Peyer's patch (tissue), 4 donors: Measurements from ENCODE around the gene CTF1.

Source experiments
- CTCF ChIP-seq, 6 experiments: fragments of 450-650 bp in 4 of 6; fragments of 200-600 bp in 2 of 6; sonication (generic) in 1 of 6; IDR thresholded peaks; one replicate each; pipeline ENCODE4 v1.5.1; 2017 to 2019; ENCODE audit warnings: antibody characterized with exemption in 6 of 6, mild to moderate bottlenecking in 3 of 6, moderate library complexity in 1 of 6
- POLR2A ChIP-seq, 2 donors: fragments of 450-650 bp; IDR thresholded peaks; one replicate each; pipeline ENCODE4 v1.5.1; 2017; ENCODE audit warnings: antibody characterized with exemption in 2 of 2, mild to moderate bottlenecking in 2 of 2, moderate library complexity in 2 of 2

- TF ChIP-seq POLR2A (IDR thresholded peaks at IDR 0.05) (no peak), CTCF (IDR thresholded peaks at IDR 0.05) (no peak)
These were observed 30.4 kb upstream of the CTF1 start for GRCh38 chr16:30866031-30866430.
